Measurements from ENCODE around the gene ATP1A3.

Gene ATP1A3

GRCh38 chr19:41960973-41961372 is 33.1 kb downstream of the ATP1A3 start:
- H3K4ac ChIP-seq (ENCODE audit: low read depth, low read length): no peak overlapping the region
- no peaks in the 10 kb centered on the region for H3K36me3 ChIP-seq (ENCODE audit: control insufficient read depth, insufficient read depth, low read length)
- no peaks in the 10 kb centered on the region for H3K79me1 ChIP-seq (ENCODE audit: low read length)
- no peak overlapping the region for H3K9ac ChIP-seq (ENCODE audit: low read length)
- H2BK5ac ChIP-seq (ENCODE audit: low read length): no peak overlapping the region
- H2BK15ac ChIP-seq (replicated peaks; ENCODE audit: low read depth): no peak overlapping the region
- no peak overlapping the region for H3K4me3 ChIP-seq (ENCODE audit: low read length)
- H3K18ac ChIP-seq (ENCODE audit: low read length): no peak overlapping the region
- no peak overlapping the region for H2BK120ac ChIP-seq (ENCODE audit: low read depth, low read length)
- H4K8ac ChIP-seq (ENCODE audit: low read depth, low read length): no peak overlapping the region
- no peak overlapping the region for H4K5ac ChIP-seq (ENCODE audit: low read length)
- no peak for DNase-seq
- peaks cover 4% of the 10 kb centered on the region for H3K4me1 ChIP-seq (ENCODE audit: control insufficient read depth, low read depth, low read length)
- H3K4me2 ChIP-seq (ENCODE audit: low read length): no peak overlapping the region
- H3K23ac ChIP-seq (ENCODE audit: low read length): no peak overlapping the region
- no peak overlapping the region for H2AK5ac ChIP-seq (ENCODE audit: low read length)
- H3K27me3 ChIP-seq (ENCODE audit: insufficient read depth, low read length, poor library complexity): no peaks in the 10 kb centered on the region
- no peak overlapping the region for H3K27ac ChIP-seq (ENCODE audit: low read depth, low read length)
- no CpG with 5 or more reads among the region's 5 CpGs for WGBS (ENCODE audit: extremely low coverage, insufficient coverage, low lambda C conversion rate)
- H3K56ac ChIP-seq (ENCODE audit: low read length): no peak overlapping the region
- H3K79me2 ChIP-seq (ENCODE audit: control insufficient read depth, insufficient read depth, low read length): no peaks in the 10 kb centered on the region

GRCh38 chr19:41959056-41960053 is 34.7 kb downstream of the ATP1A3 start, which contains the start of gene RABAC1:
Gene RABAC1, minus strand, starts transcription at chr19:41959321. Its CDS starts 29 bp downstream, at chr19:41959292.
- WGBS (ENCODE audit: extremely low coverage, insufficient coverage, low lambda C conversion rate): no CpG with 5 or more reads among the region's 46 CpGs
- H3K79me1 ChIP-seq (ENCODE audit: low read length): no peaks in the 10 kb centered on the region
- H3K4me3 ChIP-seq (ENCODE audit: low read length): peak within 1 kb of the TSS; percentile 90
- no peak within 1 kb of the TSS for H2AK5ac ChIP-seq (ENCODE audit: low read length)
- peak within 1 kb of the TSS; percentile 97 for H3K9ac ChIP-seq (ENCODE audit: low read length)
- no peaks in the 10 kb centered on the region for H3K36me3 ChIP-seq (ENCODE audit: control insufficient read depth, insufficient read depth, low read length)
- H3K27ac ChIP-seq (ENCODE audit: low read depth, low read length): peak within 1 kb of the TSS; percentile 49
- no peak within 1 kb of the TSS for H2BK5ac ChIP-seq (ENCODE audit: low read length)
- no peak within 1 kb of the TSS for H2BK15ac ChIP-seq (replicated peaks; ENCODE audit: low read depth)
- H3K23ac ChIP-seq (ENCODE audit: low read length): peak within 1 kb of the TSS; percentile 66
- H3K18ac ChIP-seq (ENCODE audit: low read length): peak within 1 kb of the TSS; percentile 35
- no peak within 1 kb of the TSS for H4K8ac ChIP-seq (ENCODE audit: low read depth, low read length)
- H4K5ac ChIP-seq (ENCODE audit: low read length): no peak within 1 kb of the TSS
- no peak within 1 kb of the TSS for H2BK120ac ChIP-seq (ENCODE audit: low read depth, low read length)
- H3K4me1 ChIP-seq (ENCODE audit: control insufficient read depth, low read depth, low read length): peaks cover 4% of the 10 kb centered on the region
- H3K4ac ChIP-seq (ENCODE audit: low read depth, low read length): peak within 1 kb of the TSS; percentile 76
- H3K4me2 ChIP-seq (ENCODE audit: low read length): peak within 1 kb of the TSS; percentile 87
- no peaks in the 10 kb centered on the region for H3K27me3 ChIP-seq (ENCODE audit: insufficient read depth, low read length, poor library complexity)
- no peaks in the 10 kb centered on the region for H3K79me2 ChIP-seq (ENCODE audit: control insufficient read depth, insufficient read depth, low read length)
- peak; percentile 98 for DNase-seq
- peak within 1 kb of the TSS; percentile 99 for H3K56ac ChIP-seq (ENCODE audit: low read length)

- peak; percentile 92 for DNase-seq
- WGBS (ENCODE audit: extremely low coverage, insufficient coverage, low lambda C conversion rate): no CpG with 5 or more reads among the region's 43 CpGs
These were observed 35.5 kb downstream of the ATP1A3 start for GRCh38 chr19:41958367-41959055.

GRCh38 chr19:41957838-41958366 is 36.1 kb downstream of the ATP1A3 start:
- no peak overlapping the region for H4K8ac ChIP-seq (ENCODE audit: low read depth, low read length)
- H3K27ac ChIP-seq (ENCODE audit: low read depth, low read length): no peak overlapping the region
- H2AK5ac ChIP-seq (ENCODE audit: low read length): no peak overlapping the region
- no peaks in the 10 kb centered on the region for H3K36me3 ChIP-seq (ENCODE audit: control insufficient read depth, insufficient read depth, low read length)
- no peak overlapping the region for H3K4me3 ChIP-seq (ENCODE audit: low read length)
- H3K4me2 ChIP-seq (ENCODE audit: low read length): peak overlapping the region; percentile 7
- no peak overlapping the region for H4K5ac ChIP-seq (ENCODE audit: low read length)
- no peak overlapping the region for H3K23ac ChIP-seq (ENCODE audit: low read length)
- peak overlapping the region; percentile 50 for H3K9ac ChIP-seq (ENCODE audit: low read length)
- H3K27me3 ChIP-seq (ENCODE audit: insufficient read depth, low read length, poor library complexity): no peaks in the 10 kb centered on the region
- peak overlapping the region; percentile 6 for H3K56ac ChIP-seq (ENCODE audit: low read length)
- no peak overlapping the region for H3K18ac ChIP-seq (ENCODE audit: low read length)
- H3K4ac ChIP-seq (ENCODE audit: low read depth, low read length): no peak overlapping the region
- WGBS (ENCODE audit: extremely low coverage, insufficient coverage, low lambda C conversion rate): no CpG with 5 or more reads among the region's 10 CpGs
- no peaks in the 10 kb centered on the region for H3K79me2 ChIP-seq (ENCODE audit: control insufficient read depth, insufficient read depth, low read length)
- H2BK5ac ChIP-seq (ENCODE audit: low read length): no peak overlapping the region
- H3K79me1 ChIP-seq (ENCODE audit: low read length): no peaks in the 10 kb centered on the region
- DNase-seq: peak; percentile 95
- no peak overlapping the region for H2BK15ac ChIP-seq (replicated peaks; ENCODE audit: low read depth)
- H3K4me1 ChIP-seq (ENCODE audit: control insufficient read depth, low read depth, low read length): peaks cover 4% of the 10 kb centered on the region
- H2BK120ac ChIP-seq (ENCODE audit: low read depth, low read length): no peak overlapping the region

More at GRCh38 chr19:41958367-41959055, 35.5 kb downstream of the ATP1A3 start:
- H3K4me3 ChIP-seq (ENCODE audit: low read length): peak overlapping the region; percentile 90
- peaks cover 4% of the 10 kb centered on the region for H3K4me1 ChIP-seq (ENCODE audit: control insufficient read depth, low read depth, low read length)
- peak overlapping the region; percentile 76 for H3K4ac ChIP-seq (ENCODE audit: low read depth, low read length)
- H3K27ac ChIP-seq (ENCODE audit: low read depth, low read length): peak overlapping the region; percentile 49
- no peak overlapping the region for H2BK120ac ChIP-seq (ENCODE audit: low read depth, low read length)
- no peaks in the 10 kb centered on the region for H3K79me1 ChIP-seq (ENCODE audit: low read length)
- no peak overlapping the region for H4K5ac ChIP-seq (ENCODE audit: low read length)
- no peak overlapping the region for H2BK15ac ChIP-seq (replicated peaks; ENCODE audit: low read depth)
- no peaks in the 10 kb centered on the region for H3K27me3 ChIP-seq (ENCODE audit: insufficient read depth, low read length, poor library complexity)
- H2BK5ac ChIP-seq (ENCODE audit: low read length): no peak overlapping the region
- H3K56ac ChIP-seq (ENCODE audit: low read length): peak overlapping the region; percentile 99
- peak overlapping the region; percentile 87 for H3K4me2 ChIP-seq (ENCODE audit: low read length)
- H2AK5ac ChIP-seq (ENCODE audit: low read length): no peak overlapping the region
- H3K23ac ChIP-seq (ENCODE audit: low read length): peak overlapping the region; percentile 66
- peak overlapping the region; percentile 35 for H3K18ac ChIP-seq (ENCODE audit: low read length)
- no peak overlapping the region for H4K8ac ChIP-seq (ENCODE audit: low read depth, low read length)
- H3K79me2 ChIP-seq (ENCODE audit: control insufficient read depth, insufficient read depth, low read length): no peaks in the 10 kb centered on the region
- H3K36me3 ChIP-seq (ENCODE audit: control insufficient read depth, insufficient read depth, low read length): no peaks in the 10 kb centered on the region
- H3K9ac ChIP-seq (ENCODE audit: low read length): peak overlapping the region; percentile 97

GRCh38 chr19:41957161-41957837 is 36.7 kb downstream of the ATP1A3 start:
- no peak overlapping the region for H3K23ac ChIP-seq (ENCODE audit: low read length)
- no peak overlapping the region for H3K27ac ChIP-seq (ENCODE audit: low read depth, low read length)
- no peak overlapping the region for H4K8ac ChIP-seq (ENCODE audit: low read depth, low read length)
- peak overlapping the region; percentile 36 for H3K9ac ChIP-seq (ENCODE audit: low read length)
- no peak overlapping the region for H2BK5ac ChIP-seq (ENCODE audit: low read length)
- no peak overlapping the region for H2BK15ac ChIP-seq (replicated peaks; ENCODE audit: low read depth)
- no peaks in the 10 kb centered on the region for H3K79me1 ChIP-seq (ENCODE audit: low read length)
- no peak overlapping the region for H3K4me3 ChIP-seq (ENCODE audit: low read length)
- H3K27me3 ChIP-seq (ENCODE audit: insufficient read depth, low read length, poor library complexity): no peaks in the 10 kb centered on the region
- WGBS (ENCODE audit: extremely low coverage, insufficient coverage, low lambda C conversion rate): no CpG with 5 or more reads among the region's 11 CpGs
- H3K4me1 ChIP-seq (ENCODE audit: control insufficient read depth, low read depth, low read length): peaks cover 4% of the 10 kb centered on the region
- H3K4me2 ChIP-seq (ENCODE audit: low read length): no peak overlapping the region
- H3K4ac ChIP-seq (ENCODE audit: low read depth, low read length): no peak overlapping the region
- H3K36me3 ChIP-seq (ENCODE audit: control insufficient read depth, insufficient read depth, low read length): no peaks in the 10 kb centered on the region
- no peak overlapping the region for H3K18ac ChIP-seq (ENCODE audit: low read length)
- no peak overlapping the region for H2BK120ac ChIP-seq (ENCODE audit: low read depth, low read length)
- H4K5ac ChIP-seq (ENCODE audit: low read length): no peak overlapping the region
- H3K79me2 ChIP-seq (ENCODE audit: control insufficient read depth, insufficient read depth, low read length): no peaks in the 10 kb centered on the region
- H3K56ac ChIP-seq (ENCODE audit: low read length): peak overlapping the region; percentile 49
- DNase-seq: no peak
- H2AK5ac ChIP-seq (ENCODE audit: low read length): no peak overlapping the region

All from mesendoderm (in vitro differentiated cells).